ENCODE results near the gene SPAG16.

Gene SPAG16

GRCh38 chr2:214201892-214202291 is 917.6 kb downstream of the SPAG16 start:
- H3K9ac ChIP-seq (ENCODE audit: low read length): no peak overlapping the region
- no peak overlapping the region for H2AFZ ChIP-seq (ENCODE audit: low read length)
- H3K9me2 ChIP-seq (ENCODE audit: low read depth, low read length): no peaks in the 10 kb centered on the region
- no peaks in the 10 kb centered on the region for H3K79me2 ChIP-seq (ENCODE audit: insufficient read depth, low read length)
- no peak overlapping the region for H3K4me3 ChIP-seq (ENCODE audit: low read depth, low read length, poor library complexity, severe bottlenecking)
- H3K4me1 ChIP-seq (ENCODE audit: insufficient read depth, low read length, severe bottlenecking): no peaks in the 10 kb centered on the region
- H3K27ac ChIP-seq (ENCODE audit: low read depth, low read length, poor library complexity, severe bottlenecking): no peak overlapping the region
- no peaks in the 10 kb centered on the region for H3F3A ChIP-seq (ENCODE audit: insufficient read depth, low read length)
- TF ChIP-seq, protein P1, sequence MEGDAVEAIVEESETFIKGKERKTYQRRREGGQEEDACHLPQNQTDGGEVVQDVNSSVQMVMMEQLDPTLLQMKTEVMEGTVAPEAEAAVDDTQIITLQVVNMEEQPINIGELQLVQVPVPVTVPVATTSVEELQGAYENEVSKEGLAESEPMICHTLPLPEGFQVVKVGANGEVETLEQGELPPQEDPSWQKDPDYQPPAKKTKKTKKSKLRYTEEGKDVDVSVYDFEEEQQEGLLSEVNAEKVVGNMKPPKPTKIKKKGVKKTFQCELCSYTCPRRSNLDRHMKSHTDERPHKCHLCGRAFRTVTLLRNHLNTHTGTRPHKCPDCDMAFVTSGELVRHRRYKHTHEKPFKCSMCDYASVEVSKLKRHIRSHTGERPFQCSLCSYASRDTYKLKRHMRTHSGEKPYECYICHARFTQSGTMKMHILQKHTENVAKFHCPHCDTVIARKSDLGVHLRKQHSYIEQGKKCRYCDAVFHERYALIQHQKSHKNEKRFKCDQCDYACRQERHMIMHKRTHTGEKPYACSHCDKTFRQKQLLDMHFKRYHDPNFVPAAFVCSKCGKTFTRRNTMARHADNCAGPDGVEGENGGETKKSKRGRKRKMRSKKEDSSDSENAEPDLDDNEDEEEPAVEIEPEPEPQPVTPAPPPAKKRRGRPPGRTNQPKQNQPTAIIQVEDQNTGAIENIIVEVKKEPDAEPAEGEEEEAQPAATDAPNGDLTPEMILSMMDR (IDR thresholded peaks at IDR 0.05; ENCODE audit: low read length): no peak
- TF ChIP-seq EZH2 (IDR thresholded peaks at IDR 0.05; ENCODE audit: borderline replicate concordance, low read length): no peak
- H3K36me3 ChIP-seq (ENCODE audit: insufficient read depth, low read length): no peaks in the 10 kb centered on the region
- H3K4me2 ChIP-seq (ENCODE audit: low read length): no peak overlapping the region
- H4K20me1 ChIP-seq (ENCODE audit: insufficient read depth, low read length): no peaks in the 10 kb centered on the region
- H3K9me3 ChIP-seq (ENCODE audit: low read length): no peaks in the 10 kb centered on the region
- no peaks in the 10 kb centered on the region for H3K27me3 ChIP-seq (ENCODE audit: insufficient read depth, low read length)

DNA sequence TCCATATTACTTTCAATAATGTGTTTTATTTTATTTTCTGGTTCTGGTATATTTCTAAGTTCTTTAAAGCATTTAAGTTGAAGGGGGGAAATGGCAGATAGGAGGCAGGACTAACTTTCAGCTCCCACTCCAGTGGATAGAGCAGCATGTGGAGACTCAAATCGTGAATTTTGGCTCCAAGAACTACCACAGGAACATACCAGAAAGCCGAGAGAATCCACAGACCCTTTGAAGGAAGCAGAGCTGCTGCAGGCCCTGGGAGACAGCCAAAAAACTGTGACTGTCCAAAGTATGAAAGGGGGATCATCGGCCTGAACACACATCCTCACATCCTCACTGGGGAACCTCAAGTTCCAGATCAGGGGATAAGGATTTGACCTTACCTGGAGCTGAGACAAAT is 919.0 kb downstream of the SPAG16 start:
- Histone ChIP-seq H3K27ac (ENCODE audit: low read depth, low read length, poor library complexity, severe bottlenecking) (no peak overlapping the region), H4K20me1 (ENCODE audit: insufficient read depth, low read length) (no peaks in the 10 kb centered on the region), H3K9ac (ENCODE audit: low read length) (no peak overlapping the region), H3K9me3 (ENCODE audit: low read length) (no peaks in the 10 kb centered on the region), H3K27me3 (ENCODE audit: insufficient read depth, low read length) (no peaks in the 10 kb centered on the region), H2AFZ (ENCODE audit: low read length) (no peak overlapping the region), H3K4me3 (ENCODE audit: low read depth, low read length, poor library complexity, severe bottlenecking) (no peak overlapping the region), H3K4me2 (ENCODE audit: low read length) (no peak overlapping the region), H3K9me2 (ENCODE audit: low read depth, low read length) (no peaks in the 10 kb centered on the region), H3F3A (ENCODE audit: insufficient read depth, low read length) (no peaks in the 10 kb centered on the region), H3K4me1 (ENCODE audit: insufficient read depth, low read length, severe bottlenecking) (no peaks in the 10 kb centered on the region), H3K79me2 (ENCODE audit: insufficient read depth, low read length) (no peaks in the 10 kb centered on the region), H3K36me3 (ENCODE audit: insufficient read depth, low read length) (no peaks in the 10 kb centered on the region)
- TF ChIP-seq, protein P1 (IDR thresholded peaks at IDR 0.05; ENCODE audit: low read length): no peak
- no peak for TF ChIP-seq EZH2 (IDR thresholded peaks at IDR 0.05; ENCODE audit: borderline replicate concordance, low read length)

- H3F3A ChIP-seq (ENCODE audit: insufficient read depth, low read length): no peaks in the 10 kb centered on the region
- H3K79me2 ChIP-seq (ENCODE audit: insufficient read depth, low read length): no peaks in the 10 kb centered on the region
- no peak overlapping the region for H3K4me2 ChIP-seq (ENCODE audit: low read length)
- no peaks in the 10 kb centered on the region for H3K9me2 ChIP-seq (ENCODE audit: low read depth, low read length)
- H3K27me3 ChIP-seq (ENCODE audit: insufficient read depth, low read length): no peaks in the 10 kb centered on the region
- H3K27ac ChIP-seq (ENCODE audit: low read depth, low read length, poor library complexity, severe bottlenecking): no peak overlapping the region
- H3K9me3 ChIP-seq (ENCODE audit: low read length): no peaks in the 10 kb centered on the region
- no peaks in the 10 kb centered on the region for H4K20me1 ChIP-seq (ENCODE audit: insufficient read depth, low read length)
- H3K9ac ChIP-seq (ENCODE audit: low read length): no peak overlapping the region
- no peak overlapping the region for H3K4me3 ChIP-seq (ENCODE audit: low read depth, low read length, poor library complexity, severe bottlenecking)
- no peaks in the 10 kb centered on the region for H3K36me3 ChIP-seq (ENCODE audit: insufficient read depth, low read length)
- TF ChIP-seq EZH2 (IDR thresholded peaks at IDR 0.05; ENCODE audit: borderline replicate concordance, low read length): no peak
- TF ChIP-seq, protein P1 (IDR thresholded peaks at IDR 0.05; ENCODE audit: low read length): no peak
- H2AFZ ChIP-seq (ENCODE audit: low read length): no peak overlapping the region
- no peaks in the 10 kb centered on the region for H3K4me1 ChIP-seq (ENCODE audit: insufficient read depth, low read length, severe bottlenecking)
Measured at GRCh38 chr2:214203744-214204289, 919.6 kb downstream of the SPAG16 start.

Data from OCI-LY1 (cell line).